ENCODE measurements around the gene PRR27. TPM values are rescaled to one million over a fixed set of nuclear protein-coding genes. Genes with fewer than 3 reads are reported as not detected.

The PRR27 gene
- total and polyA plus RNA-seq, 4 donors = not detected

DNA sequence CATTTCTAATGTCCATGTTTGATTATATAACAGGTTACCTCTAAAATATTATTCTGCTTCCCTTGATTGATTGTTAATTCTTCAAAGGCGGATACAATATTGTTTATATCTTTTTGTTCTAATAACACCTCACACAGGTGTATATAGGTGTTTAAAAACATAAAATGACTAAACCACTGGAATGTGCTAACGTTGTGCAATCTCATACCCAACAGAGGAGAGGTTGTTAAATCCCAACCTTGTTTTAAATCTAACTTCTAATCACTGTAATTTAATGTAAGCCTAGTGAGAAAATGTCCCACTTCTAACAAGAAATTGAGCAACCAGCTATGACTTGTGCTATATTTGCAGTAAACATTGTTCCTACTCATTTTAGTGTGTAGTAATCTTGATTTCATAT lies 42.8 kb downstream of the PRR27 start:
- WGBS = 74% methylated on average over 2 of the region's 2 CpGs
- H3K27ac ChIP-seq (ENCODE audit: low read depth in 1 of 2, low read length in 2 of 2) = no peak overlapping the region
- H3K9ac ChIP-seq (ENCODE audit: low read depth in 1 of 2, low read length in 2 of 2) = no peak overlapping the region
- DNase-seq (ENCODE audit: low spot score) = no peak
- no peaks in the 10 kb centered on the region for H3K36me3 ChIP-seq (ENCODE audit: control insufficient read depth in 4 of 4, insufficient read depth in 3 of 4, low read depth in 1 of 4, low read length in 3 of 4)
- peaks cover 0 to 1% (median 0%) of the 10 kb centered on the region in 4 donors for H3K4me1 ChIP-seq (ENCODE audit: control insufficient read depth in 4 of 4, insufficient read depth in 4 of 4, low read length in 3 of 4)
- no peaks in the 10 kb centered on the region for H3K27me3 ChIP-seq (ENCODE audit: control insufficient read depth in 4 of 4, insufficient read depth in 4 of 4, low read length in 3 of 4)
- H3K9me3 ChIP-seq (ENCODE audit: control insufficient read depth in 4 of 4, low read length in 3 of 4) = no peaks in the 10 kb centered on the region
- no peak overlapping the region for H3K4me3 ChIP-seq (ENCODE audit: low read depth in 1 of 3, low read length in 3 of 3)
- no peak for TF ChIP-seq RAD21 (IDR thresholded peaks at IDR 0.05)

DNA sequence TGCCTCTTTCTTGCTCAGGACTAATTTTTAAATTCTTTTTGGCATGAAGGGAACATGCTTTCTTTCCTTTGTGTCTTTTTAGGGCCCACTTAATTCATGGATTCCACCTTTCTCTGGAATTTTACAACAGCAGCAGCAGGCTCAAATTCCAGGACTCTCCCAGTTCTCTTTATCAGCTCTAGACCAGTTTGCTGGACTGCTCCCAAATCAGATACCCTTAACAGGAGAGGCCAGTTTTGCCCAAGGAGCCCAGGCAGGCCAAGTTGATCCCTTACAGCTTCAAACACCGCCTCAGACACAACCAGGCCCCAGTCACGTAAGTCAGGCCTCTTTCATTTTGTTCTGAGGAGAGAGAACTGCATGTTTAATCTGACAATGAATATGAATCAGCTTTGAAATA lies 43.8 kb downstream of the PRR27 start:
- Histone ChIP-seq H3K4me3 (ENCODE audit: low read depth in 1 of 3, low read length in 3 of 3) (no peak overlapping the region), H3K27ac (ENCODE audit: low read depth in 1 of 2, low read length in 2 of 2) (no peak overlapping the region), H3K9ac (ENCODE audit: low read depth in 1 of 2, low read length in 2 of 2) (no peak overlapping the region), H3K4me1 (ENCODE audit: control insufficient read depth in 4 of 4, insufficient read depth in 4 of 4, low read length in 3 of 4) (peaks cover 0 to 1% (median 0%) of the 10 kb centered on the region in 4 donors), H3K9me3 (ENCODE audit: control insufficient read depth in 4 of 4, low read length in 3 of 4) (no peaks in the 10 kb centered on the region), H3K36me3 (ENCODE audit: control insufficient read depth in 4 of 4, insufficient read depth in 3 of 4, low read depth in 1 of 4, low read length in 3 of 4) (no peaks in the 10 kb centered on the region), H3K27me3 (ENCODE audit: control insufficient read depth in 4 of 4, insufficient read depth in 4 of 4, low read length in 3 of 4) (no peaks in the 10 kb centered on the region)
- TF ChIP-seq, protein P1, sequence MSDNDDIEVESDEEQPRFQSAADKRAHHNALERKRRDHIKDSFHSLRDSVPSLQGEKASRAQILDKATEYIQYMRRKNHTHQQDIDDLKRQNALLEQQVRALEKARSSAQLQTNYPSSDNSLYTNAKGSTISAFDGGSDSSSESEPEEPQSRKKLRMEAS (IDR thresholded peaks at IDR 0.05) = no peak
- TF ChIP-seq SP1 (IDR thresholded peaks at IDR 0.05) (no peak), GABPA (IDR thresholded peaks at IDR 0.05 in 1 of 2, conservative IDR thresholded peaks at IDR 0.05 in 1 of 2) (no peak), RXRA (IDR thresholded peaks at IDR 0.05) (no peak), CTCF (IDR thresholded peaks at IDR 0.05; ENCODE audit: low read depth, low read length, missing input control) (no peak), YY1 (IDR thresholded peaks at IDR 0.05) (no peak), ZBTB33 (IDR thresholded peaks at IDR 0.05) (no peak), FOXA1 (IDR thresholded peaks at IDR 0.05) (no peak), FOXA2 (IDR thresholded peaks at IDR 0.05) (no peak), NR2F2 (IDR thresholded peaks at IDR 0.05) (no peak), HNF4G (IDR thresholded peaks at IDR 0.05) (no peak), EGR1 (IDR thresholded peaks at IDR 0.05; ENCODE audit: low read depth in 2 of 2) (no peak), JUND (IDR thresholded peaks at IDR 0.05) (no peak)
- TF ChIP-seq, protein P2, sequence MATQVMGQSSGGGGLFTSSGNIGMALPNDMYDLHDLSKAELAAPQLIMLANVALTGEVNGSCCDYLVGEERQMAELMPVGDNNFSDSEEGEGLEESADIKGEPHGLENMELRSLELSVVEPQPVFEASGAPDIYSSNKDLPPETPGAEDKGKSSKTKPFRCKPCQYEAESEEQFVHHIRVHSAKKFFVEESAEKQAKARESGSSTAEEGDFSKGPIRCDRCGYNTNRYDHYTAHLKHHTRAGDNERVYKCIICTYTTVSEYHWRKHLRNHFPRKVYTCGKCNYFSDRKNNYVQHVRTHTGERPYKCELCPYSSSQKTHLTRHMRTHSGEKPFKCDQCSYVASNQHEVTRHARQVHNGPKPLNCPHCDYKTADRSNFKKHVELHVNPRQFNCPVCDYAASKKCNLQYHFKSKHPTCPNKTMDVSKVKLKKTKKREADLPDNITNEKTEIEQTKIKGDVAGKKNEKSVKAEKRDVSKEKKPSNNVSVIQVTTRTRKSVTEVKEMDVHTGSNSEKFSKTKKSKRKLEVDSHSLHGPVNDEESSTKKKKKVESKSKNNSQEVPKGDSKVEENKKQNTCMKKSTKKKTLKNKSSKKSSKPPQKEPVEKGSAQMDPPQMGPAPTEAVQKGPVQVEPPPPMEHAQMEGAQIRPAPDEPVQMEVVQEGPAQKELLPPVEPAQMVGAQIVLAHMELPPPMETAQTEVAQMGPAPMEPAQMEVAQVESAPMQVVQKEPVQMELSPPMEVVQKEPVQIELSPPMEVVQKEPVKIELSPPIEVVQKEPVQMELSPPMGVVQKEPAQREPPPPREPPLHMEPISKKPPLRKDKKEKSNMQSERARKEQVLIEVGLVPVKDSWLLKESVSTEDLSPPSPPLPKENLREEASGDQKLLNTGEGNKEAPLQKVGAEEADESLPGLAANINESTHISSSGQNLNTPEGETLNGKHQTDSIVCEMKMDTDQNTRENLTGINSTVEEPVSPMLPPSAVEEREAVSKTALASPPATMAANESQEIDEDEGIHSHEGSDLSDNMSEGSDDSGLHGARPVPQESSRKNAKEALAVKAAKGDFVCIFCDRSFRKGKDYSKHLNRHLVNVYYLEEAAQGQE (IDR thresholded peaks at IDR 0.05) = no peak
- TF ChIP-seq, protein P3, sequence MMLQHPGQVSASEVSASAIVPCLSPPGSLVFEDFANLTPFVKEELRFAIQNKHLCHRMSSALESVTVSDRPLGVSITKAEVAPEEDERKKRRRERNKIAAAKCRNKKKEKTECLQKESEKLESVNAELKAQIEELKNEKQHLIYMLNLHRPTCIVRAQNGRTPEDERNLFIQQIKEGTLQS (IDR thresholded peaks at IDR 0.05) = no peak
- WGBS = 77% methylated on average over 2 of the region's 2 CpGs
- no peak for DNase-seq (ENCODE audit: low spot score)
